H4 (cell line): Measurements from ENCODE around the gene MYCBPAP. TPM values are rescaled to one million over a fixed set of nuclear protein-coding genes. Genes with fewer than 3 reads are reported as not detected.

Experiments used
- DNase-seq: peaks from one replicate; pipeline ENCODE4 v3.0.0-alpha.2; 2015; ENCODE audit warnings: low spot score
- total RNA-seq: library from RNA; depleted of rRNA; stranded (reverse); fragments of >200 nt; shearing (Covaris generic); gene quantifications from 2 replicates; pipeline ENCODE4 v1.2.3, GENCODE V29; 2014; rRNA removed

MYCBPAP gene, protein sequence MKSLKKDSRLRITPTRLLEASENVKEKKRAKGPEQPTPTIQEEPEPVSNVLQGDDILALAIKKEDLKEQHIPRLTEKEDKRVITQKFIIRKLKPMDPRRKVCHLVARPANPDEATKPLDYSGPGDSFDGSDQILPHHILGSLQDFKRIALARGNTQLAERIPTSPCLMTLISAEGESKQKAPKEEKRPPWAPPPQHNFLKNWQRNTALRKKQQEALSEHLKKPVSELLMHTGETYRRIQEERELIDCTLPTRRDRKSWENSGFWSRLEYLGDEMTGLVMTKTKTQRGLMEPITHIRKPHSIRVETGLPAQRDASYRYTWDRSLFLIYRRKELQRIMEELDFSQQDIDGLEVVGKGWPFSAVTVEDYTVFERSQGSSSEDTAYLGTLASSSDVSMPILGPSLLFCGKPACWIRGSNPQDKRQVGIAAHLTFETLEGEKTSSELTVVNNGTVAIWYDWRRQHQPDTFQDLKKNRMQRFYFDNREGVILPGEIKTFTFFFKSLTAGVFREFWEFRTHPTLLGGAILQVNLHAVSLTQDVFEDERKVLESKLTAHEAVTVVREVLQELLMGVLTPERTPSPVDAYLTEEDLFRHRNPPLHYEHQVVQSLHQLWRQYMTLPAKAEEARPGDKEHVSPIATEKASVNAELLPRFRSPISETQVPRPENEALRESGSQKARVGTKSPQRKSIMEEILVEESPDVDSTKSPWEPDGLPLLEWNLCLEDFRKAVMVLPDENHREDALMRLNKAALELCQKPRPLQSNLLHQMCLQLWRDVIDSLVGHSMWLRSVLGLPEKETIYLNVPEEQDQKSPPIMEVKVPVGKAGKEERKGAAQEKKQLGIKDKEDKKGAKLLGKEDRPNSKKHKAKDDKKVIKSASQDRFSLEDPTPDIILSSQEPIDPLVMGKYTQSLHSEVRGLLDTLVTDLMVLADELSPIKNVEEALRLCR
- not detected in 2 replicates for total RNA-seq

DNA sequence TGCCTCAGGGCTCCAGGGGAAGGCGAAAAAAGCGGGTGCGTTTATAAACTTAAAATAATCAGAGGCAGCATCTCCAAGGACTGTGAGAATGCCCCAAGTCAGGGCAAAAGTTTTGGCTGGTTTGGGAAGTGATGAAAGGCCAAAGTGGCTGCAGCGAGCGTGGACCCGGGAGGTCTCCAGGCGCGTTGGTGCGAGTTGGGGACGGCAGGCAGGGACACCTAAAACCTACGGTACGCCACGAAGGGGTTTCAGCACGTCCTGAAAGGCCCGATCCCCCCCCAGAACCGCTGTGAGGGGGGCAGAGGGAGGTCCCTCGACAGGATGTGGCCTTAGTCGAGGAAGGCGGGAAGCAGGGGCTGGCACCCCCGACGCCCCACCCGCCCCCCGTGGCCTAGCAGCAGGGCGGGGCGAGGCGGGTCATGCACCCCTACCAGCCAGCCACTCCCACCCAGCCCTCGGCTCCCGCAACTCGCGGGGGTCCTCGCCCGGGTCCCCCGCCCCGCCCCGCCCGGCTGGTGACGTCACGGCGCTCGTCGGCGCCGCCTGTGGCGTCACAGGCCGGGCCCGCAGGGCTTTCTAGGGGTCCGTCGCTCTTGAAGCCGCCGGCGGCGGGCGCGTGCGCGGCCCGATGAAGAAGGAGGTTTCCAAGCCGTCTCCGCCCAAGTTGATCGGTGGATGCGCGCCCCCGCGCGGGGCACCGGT lies at the start of gene MYCBPAP:
Gene MYCBPAP, plus strand, starts transcription at position 569 of the 702 bp plus-strand sequence. CDS start 236 bp downstream, outside the sequence.
- DNase-seq: no peak

- peak; percentile 35 for DNase-seq
These were observed 49.2 kb upstream of the MYCBPAP start for GRCh38 chr17:50458701-50459676.

GRCh38 chr17:50459756-50460155 lies 48.5 kb upstream of the MYCBPAP start:
- no peak for DNase-seq

GRCh38 chr17:50460831-50461526 lies 47.3 kb upstream of the MYCBPAP start:
- DNase-seq: no peak

DNA sequence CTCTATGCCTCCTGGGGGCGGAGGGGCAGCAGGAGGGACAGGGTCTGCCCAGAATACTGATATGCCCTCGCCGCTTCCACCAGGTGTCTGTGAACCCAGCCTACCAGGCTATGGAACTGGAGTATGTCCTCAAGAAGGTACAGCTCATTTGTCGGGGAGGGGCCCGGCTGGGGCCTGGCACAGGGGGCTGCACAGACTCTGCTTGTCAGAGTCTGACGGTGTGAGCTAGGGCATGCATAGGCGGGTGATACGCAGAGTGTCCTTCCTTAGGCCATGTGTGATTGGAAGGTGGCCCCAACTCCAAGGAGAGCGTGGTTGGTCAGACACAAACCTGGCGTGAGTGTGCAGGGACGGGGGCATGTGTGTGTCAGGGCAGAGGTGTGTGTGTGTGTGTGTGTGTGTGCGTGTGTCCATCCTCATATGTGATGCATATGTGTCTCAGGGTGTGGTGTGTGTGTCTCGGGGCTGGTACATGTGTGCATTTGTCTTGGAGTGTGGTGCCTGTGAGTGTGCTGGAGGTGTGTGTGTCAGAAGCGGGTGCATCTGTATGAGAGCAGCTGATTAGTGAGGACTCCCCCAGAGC lies 46.6 kb upstream of the MYCBPAP start:
- DNase-seq: no peak

DNA sequence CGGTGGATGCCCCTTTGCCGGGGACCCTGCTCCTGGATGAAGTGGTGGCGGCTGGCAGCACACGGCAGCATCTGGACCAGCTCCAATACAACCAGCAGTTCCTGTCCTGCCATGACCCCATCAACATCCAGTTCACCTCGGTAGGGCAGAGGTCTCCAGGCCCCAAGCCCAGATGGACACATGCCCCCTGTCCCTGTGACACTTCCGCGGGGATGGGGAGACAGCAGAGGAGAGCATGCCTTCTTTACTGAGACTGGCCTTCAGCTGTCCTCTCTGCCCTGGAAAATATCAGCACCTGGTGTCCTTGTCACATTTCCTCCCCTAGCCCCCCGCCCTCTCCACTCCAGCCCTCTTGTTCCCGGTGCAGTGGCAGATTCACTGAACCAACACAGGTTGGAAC lies 45.8 kb upstream of the MYCBPAP start:
- DNase-seq: no peak

DNA sequence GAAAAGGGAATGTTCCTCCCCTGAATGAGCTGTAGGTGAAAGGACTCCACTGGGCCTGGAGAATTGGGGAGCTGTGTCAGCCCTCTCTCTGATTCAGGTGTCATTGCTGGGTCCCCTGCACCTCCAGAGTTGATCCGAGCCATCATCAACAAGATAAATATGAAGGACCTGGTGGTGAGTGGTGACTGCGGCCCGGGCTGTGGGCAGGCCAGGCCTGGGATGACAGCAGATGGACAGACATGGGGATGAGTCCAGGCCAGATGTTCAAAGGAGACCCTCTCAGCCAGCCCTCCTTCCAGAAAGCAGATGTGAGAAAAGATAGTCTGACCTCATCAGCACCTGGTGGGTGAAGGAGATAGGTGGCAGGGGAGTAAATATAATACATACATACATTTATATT lies 44.1 kb upstream of the MYCBPAP start:
- DNase-seq: no peak

DNA sequence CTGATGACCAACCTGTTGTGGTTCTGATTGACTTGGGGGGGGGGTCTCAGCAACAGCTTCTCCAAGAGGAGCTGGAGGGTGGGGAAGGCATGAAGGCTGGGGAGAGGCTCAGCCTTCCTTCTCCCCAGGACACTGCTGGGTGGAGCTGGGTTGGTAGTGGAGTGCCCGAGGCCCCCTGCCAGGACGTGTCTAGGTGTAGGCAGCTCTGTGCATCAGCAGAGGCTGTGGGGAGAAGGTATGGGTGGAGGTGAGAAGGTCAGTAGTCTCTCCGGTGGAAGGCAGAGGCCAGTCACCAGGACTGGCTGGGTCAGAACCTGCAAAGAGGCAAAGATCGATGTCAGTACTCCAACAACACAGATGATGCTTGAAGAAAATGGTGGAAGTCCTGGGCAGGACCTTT lies 43.5 kb upstream of the MYCBPAP start:
- DNase-seq: no peak

DNA sequence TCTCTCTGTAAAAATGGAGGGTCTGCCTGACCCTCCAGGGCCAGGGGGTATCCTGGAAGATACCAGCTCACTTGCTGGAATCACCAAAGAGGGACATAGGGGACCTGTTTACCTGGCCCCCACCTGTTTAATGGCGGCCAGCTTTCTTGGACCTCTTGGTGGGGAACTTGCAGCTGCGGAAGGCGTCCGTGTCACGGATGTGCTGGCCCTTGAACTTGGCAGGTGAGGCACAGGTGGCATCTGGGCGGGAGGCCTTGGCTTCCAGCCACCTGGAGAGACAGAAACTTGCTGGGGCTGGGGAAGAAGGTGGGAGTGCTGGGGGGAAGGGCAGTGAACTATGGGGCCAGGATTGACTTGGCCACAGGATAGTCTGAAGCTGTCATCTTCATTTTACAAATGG lies 43.1 kb upstream of the MYCBPAP start:
- DNase-seq: no peak

DNA sequence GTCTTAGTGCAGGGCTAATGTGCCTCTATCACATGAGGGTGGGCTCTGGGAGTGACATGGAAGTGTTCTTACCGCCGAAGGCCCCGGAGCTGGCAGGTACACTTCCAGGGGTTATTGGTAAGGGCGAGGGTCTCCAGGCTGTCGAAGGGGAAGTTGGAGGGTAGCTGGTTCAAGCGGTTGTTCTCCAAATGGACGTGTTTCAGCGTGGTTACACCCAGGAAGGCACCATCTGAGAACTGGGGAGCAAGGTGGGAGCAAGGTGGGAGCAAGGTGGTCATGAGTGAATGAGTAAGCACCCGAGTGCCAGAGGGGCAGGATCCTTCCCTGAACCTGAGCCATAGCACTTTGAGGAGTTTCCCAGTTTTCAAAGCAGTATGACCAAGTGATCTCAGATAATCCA lies 42.6 kb upstream of the MYCBPAP start:
- no peak for DNase-seq

DNA sequence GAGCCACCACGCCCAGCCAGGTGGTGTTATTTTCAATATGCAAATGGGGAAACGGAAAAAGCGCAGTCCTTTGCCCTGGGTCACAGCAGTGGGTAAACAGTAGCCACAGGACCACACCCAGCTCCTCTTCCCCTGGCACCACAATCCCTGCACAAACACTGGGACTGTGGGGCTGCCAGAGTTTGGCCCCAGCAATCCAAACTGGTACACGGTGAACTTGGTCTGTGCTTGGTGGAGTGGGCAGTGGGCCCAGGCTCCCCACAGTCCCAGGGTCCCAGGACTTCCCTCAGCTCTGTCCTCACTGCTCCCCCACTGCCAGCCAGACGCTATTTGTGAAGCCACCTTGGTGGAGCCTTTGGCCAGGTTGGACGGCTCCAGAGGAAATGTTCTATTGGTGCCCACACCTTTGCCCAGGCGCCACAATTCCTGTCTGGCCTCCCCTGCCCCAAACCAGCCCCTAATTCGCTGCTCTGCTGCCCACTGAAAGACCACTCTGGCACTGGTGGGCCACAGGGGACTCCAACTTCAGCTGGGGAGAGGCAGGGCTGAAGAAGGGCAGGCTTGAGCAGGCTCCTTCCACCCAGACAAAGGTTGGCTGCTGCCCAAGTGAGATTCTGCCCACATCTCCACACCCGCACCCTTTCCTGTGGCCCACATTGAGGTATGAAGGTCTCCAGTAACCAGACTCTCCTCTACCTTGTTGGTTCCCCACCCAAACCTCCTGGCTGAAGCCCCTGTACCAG lies 41.7 kb upstream of the MYCBPAP start:
- DNase-seq: no peak

GRCh38 chr17:50467114-50467854 lies 41.0 kb upstream of the MYCBPAP start:
- no peak for DNase-seq

DNA sequence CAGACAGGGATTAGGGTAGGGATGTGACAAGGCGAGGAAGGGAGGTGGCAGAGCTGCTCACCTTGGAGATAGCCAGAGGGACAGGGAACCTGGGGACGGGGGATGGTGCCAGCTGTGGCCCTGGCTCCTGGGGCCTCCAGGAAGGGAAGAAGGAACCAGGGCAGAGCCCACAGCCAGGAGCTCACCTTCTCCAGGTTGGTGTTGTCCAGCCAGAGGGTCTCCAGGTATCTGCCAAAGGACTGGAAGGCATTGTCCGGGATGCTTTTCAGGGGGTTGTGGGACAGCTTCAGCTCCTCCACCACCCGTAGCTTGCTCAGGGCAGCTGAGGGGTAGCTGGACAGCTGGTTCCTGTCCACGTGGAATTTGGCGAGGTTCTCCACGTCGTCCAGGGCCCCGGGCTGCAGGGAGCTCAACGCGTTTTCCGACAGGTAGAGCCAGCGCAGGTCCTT lies 40.4 kb upstream of the MYCBPAP start:
- DNase-seq: no peak

DNA sequence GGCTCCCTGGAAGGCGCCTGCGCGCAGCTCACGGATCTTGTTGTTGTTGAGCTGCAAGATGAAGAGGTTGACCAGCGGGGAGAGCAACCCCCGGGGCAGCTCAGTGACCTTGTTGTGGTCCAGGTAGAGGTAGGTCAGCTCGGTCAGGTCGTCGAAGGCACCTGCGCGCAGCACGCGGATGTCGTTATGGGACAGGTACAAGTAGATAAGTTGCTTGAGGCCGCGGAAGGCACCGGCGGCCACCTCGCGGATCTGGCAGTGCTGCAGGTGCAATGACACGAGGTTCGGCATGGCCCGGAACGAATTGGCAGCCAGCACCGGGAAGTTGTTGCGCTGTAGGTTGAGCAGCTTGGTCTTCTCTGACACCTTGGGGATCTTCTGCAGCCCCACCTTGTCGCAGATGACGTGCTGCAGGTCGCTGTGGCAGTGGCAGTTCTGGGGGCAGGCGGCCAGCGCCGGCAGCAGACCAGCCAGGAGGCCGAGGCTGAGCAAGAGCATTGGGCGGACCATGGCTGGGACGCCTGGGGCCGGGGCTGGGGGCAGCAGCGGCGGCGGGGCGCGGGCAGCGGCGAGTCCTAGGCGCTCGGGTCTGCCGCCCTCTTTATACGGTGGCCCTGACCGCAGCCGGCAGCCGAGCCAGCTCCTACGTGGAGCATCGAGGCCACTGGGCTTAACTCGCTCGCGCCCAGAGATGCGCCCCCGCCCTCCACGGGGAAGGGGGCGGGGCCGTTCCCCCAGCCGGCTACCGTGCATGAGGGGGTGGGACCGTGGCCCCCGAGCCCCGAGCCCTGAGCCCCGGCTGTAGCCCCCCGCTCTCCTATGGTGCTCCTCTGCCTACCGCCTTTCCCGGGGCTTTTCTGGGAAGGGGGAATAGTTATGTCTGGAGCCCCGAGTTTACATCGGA lies 39.7 kb upstream of the MYCBPAP start, which contains the start of gene CHAD:
Gene CHAD, minus strand, starts transcription at position 577 of the 904 bp plus-strand sequence. Its CDS starts 67 bp downstream, at position 510.
- DNase-seq: no peak

DNA sequence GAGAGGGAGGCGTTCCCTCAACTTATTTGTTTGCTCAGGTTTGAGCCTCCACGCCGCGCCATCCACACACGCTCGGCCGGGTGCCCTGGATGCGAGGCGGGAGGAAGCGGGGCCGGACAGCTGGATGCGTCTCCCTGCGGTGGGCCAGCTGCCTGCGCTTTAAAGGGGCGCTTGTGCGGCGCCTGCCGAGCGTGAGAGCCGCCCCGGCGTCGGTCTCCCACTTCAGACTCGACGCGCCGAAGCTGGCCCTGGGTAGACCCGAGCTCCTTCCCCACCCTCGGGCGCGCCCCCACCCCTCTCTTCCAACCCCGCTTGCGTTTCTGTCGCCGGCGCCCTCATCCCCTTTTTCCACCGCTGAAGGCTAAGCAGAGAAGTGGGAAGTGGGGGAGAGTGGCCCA lies 39.0 kb upstream of the MYCBPAP start:
- DNase-seq: no peak

- no peak for DNase-seq
These were observed 38.5 kb upstream of the MYCBPAP start for GRCh38 chr17:50469671-50470305.

GRCh38 chr17:50470426-50470825 lies 37.8 kb upstream of the MYCBPAP start:
- DNase-seq: no peak
